HG02852 (cell line): Measurements from ENCODE around the gene KIF27.
A peak's percentile ranks its signal among the peaks of the same experiment; 100 is the strongest.
"Not testable (repeated sequence)": the region's sequence is repeated elsewhere in the genome, so short reads cannot be mapped to it uniquely, and the experiment has no call there.

ENCODE experiments used
- ATAC-seq: cut with Tn5 transposase; IDR thresholded peaks from one replicate; pipeline ENCODE4 v1.9.1; 2021; ENCODE audit warnings: mild to moderate bottlenecking, moderate library complexity; ENCODE audit not compliant: unreplicated experiment

KIF27 gene

DNA sequence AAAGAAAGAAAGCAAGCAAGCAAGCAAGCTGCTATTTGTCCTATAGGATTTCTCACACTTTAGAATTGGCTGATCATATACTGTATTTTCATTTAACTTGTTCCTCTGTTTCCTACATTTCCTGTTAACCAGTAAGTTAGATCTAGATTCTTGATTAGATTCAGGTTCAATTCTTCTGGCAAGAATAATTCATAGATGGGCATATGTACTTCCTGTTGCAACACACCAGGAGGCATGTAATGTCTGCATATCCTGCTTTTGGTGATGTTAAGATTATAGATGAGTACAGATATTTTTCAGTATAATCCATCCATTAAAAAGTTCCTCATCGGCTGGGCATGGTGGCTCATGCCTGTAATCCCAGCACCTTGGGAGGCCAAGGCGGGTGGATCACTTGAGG, 10.8 kb upstream of the KIF27 start:
- no peak for ATAC-seq

DNA sequence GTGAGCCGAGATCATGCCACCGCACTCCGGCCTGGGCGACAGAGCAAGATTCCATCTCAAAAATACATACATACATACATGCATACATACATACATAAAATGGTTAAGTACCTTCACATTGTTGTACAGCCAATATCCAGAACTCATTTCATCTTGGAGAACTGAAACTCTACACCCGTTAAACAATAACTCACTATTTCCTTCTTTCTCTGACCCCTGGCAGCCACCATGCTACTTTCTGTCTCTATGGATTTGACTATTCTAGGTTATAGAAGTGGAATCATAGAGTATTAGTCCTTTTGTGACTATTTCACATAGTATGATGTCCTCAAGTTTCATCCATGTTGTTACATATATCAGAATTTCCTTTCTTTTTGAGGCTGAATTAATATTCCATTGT, 9.6 kb upstream of the KIF27 start:
- ATAC-seq = no peak

DNA sequence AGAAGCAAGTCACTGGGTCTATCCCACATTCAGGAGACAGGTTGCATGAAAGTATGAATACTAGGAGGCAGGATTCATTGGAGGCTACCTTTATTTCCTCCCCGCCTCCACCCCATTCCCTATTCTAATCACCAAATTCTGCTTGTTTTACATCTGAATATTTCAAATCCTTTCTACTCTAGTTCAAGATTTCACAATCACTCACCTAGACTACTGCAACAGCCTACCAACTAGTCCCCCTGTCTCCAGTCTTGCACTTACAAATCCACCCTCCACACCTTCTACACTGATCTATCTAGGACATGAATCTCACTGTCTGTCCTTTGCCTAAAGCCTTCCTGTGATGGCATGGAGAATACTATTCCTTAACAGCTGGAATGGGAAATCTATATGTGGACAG, 6.4 kb upstream of the KIF27 start:
- ATAC-seq = no peak

DNA sequence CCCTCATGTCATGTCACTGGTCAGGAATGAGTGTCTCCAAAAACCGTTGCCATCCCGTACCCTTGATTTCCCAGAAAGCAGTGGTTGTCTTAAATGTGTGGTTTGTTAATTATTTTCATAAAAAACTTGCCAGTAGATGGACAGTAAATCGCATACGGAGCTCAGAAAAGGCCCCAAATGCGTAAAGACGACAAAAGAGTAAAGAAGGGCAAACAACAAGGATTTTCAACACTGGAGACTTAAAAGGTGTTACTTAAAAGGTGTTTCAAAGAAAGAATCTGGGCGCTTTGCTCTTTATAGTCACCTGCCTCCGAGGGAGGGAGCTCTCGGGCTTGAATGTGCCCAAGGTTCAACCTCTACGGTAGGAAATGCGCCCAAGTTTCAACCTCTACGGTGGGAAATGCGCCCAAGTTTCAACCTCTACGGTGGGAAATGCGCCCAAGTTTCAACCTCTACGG, 734 bp downstream of the KIF27 start:
- ATAC-seq = peak; percentile 34

DNA sequence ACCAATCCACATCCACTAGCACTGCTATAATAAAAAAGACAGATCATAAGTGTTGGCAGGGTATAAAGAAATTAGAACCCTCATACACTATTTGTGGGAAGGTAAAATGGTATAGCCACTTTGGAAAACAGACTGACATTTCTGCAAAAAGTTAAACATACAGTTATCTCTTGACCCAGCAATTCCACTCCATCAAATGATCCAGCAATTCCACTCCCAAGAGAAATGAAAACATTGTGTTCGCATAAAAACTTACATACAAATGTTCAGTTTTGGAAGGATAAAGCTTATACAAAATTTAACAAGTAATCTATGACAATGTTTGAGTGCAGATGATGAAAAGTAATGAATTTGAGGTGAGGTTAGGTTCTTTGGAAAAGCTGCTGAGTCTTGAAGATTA, 2.1 kb downstream of the KIF27 start:
- no peak for ATAC-seq

DNA sequence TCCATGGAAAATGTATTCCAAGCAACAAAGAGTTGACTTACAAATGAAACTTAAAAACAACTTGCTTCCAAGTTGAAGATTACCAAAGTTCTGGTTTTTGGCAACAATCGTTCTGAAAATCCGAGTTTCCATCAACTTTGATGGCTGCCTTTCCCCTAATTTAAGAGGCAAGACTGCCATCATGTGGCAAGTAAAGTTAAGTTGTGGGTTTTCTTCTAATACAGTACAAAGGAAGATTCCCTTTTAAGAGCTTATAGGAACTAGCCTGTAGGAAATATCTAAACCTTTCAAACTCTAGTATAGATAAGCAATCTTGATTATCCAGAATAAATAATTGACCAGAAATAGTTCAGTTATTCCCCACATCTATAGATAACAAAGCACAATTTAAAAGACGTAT, 9.0 kb downstream of the KIF27 start:
- peak; percentile 56 for ATAC-seq

DNA sequence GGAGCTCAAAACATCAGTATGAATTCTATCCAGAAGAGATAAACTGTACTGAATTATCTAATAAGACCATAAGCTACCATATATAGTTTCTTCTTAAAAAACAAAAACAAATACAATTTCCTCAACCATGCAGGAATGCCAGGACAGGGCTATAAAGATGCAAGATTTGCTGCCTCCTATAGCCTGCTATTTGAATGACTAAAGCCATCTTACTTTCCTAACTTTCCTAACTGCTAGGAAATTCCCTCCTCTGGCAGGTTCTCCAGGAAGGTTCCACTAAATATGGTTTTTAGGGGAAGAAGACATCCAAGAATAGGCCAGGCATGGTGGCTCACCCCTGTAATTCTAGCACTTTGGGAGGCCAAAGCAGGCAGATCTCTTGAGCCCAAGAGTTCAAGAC, 15.1 kb downstream of the KIF27 start:
- no peak for ATAC-seq

DNA sequence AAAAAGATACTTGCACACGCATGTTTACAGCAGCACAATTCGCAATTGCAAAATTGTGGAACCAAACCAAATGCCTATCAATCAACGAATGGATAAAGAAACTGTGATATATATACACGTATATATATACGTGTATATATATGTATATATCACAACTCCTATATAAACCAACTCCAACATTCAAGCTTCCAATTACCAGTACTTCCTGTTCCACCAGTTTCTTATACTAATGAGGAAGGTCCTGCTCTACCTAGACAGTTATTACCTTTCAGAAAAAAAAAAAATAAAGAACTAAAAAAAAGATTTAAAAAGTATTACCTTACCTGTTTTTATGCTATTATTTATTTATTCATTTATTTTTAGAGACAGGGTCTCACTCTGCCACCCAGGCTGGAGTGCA, 20.6 kb downstream of the KIF27 start:
- ATAC-seq = not testable (repeated sequence)

DNA sequence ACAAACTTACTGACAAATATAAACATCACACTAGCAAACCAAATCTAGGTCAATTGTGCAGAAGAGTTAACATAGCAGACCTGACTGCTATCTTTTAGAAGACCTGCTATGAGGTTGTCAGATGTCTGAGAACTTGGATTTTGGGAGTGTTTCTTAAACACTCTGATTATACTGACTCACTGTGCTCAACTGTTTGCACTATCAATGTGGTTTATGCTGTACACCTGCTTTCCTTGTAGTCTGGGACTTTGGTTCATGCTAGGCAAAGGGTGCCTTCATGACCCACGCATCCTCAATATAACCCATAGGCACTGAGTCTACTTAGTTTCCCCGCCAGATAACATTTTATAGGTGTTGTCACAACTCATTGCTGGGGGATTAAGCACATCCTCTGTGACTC, 26.9 kb downstream of the KIF27 start:
- ATAC-seq = not testable (repeated sequence)

DNA sequence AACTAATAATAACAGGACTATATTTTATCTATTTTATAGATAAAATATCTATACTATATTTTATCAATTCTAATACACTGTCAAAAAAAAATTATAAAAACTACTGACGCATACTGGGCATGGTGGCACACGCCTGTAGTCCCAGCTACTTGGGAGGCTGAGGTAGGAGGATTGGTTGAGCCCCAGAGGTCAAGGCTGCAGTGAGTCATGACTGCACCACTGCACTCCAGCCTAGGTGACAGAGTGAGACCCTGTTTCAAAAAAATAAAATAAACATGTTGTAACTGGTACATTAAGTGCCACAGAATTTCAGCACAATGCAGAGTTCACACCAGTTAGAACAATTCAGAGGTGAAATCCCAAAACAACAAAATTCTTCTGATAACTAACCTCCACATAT, 34.7 kb downstream of the KIF27 start:
- ATAC-seq = not testable (repeated sequence)

DNA sequence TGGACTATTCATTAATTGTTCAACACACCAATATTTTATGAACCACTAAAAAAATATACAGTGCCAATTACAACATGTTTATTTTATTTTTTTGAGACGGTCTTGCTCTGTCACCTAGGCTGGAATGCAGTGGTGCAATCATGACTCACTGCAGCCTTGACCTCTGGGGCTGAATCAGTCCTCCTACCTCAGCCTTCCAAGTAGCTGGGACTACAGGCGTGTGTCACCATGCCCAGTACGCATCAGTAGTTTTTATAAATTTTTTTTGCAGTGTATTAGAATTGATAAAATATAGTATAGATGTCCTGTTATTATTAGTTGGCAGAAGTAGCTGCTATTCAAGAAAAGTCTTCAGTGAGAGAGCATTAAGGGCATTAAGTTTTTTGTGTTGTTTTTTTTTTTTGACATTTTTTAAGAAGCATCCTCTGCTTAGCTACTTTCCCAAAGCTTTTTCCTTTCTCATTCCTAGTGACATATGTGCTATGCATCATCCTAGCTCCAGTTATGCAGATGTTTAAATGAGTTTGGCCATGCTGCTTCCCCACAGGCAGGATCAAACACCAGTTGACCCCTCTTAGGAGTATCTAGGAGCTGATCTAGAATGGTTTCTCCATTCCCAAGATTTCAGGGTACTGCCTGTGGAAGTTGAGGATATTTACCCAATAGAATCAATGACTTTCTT, 35.5 kb downstream of the KIF27 start:
- ATAC-seq = not testable (repeated sequence)

DNA sequence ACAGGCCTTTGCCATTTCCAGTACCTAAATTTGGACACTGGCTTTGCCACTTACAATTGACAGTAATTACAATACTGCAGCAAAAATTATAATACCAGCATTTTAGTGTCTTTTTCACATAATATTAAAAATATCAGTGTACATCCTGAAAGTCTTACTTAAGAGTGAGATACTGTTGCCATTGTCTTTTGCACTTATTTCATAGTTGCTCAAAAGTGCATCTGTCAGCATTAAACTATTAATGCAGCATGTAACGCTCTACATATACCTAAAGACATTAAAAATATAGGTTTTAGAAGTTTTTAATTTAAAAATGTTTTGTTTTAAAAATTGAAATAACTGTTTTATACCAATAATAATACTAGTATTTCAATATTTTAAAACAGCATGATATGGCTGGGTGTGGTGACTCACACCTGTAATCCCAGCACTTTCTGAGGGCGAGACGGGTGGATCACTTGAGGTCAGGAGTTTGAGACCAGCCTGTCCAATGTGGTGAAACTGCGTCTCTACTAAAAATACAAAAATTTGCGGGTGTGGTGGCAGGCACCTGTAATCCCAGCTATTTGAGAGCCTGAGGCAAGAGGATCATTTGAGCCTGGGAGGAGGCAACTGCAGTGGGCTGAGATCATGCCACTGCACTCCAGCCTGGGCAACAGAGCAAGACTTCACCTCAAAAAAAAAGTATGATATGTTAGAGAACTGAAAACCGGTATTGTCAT, 39.4 kb downstream of the KIF27 start:
- not testable (repeated sequence) for ATAC-seq

DNA sequence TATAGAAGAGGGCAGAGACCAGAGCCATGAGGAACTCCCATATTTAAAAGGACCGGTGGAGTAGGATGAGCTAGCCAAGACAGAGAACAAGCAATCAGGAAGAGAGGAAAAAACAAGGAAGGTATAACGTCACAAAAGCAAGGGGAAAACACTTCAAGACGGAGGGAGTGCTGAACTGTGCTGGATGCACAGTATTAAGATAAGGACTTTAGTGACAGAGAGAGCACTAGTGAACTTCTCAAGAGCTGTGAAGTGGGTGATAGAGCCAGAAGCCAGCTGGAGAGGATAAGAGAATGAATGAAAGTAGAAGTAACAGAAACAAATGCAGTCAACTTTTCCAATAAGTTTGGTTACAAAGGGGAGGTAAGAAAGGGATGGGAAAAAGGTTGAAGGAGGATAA, 45.7 kb downstream of the KIF27 start:
- not testable (repeated sequence) for ATAC-seq

DNA sequence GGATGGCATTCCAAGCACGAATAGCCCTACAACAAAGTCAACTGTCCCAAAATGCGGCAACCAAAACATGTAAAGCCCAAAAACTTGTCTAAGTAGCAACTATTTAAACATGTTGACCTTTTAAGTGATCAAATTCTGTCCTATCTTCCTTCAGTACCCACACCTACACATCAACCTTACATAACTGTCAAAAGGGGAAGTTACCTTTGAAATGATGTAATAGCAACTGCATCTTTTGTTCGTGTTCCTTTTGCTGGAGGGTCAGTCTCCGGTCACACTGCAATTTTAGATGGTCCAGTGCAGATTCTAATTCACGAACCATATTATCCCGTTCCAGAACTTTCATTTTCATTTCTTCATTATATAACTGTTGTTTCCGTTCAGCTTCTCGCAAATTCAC, 71.3 kb downstream of the KIF27 start:
- peak; percentile 56 for ATAC-seq

DNA sequence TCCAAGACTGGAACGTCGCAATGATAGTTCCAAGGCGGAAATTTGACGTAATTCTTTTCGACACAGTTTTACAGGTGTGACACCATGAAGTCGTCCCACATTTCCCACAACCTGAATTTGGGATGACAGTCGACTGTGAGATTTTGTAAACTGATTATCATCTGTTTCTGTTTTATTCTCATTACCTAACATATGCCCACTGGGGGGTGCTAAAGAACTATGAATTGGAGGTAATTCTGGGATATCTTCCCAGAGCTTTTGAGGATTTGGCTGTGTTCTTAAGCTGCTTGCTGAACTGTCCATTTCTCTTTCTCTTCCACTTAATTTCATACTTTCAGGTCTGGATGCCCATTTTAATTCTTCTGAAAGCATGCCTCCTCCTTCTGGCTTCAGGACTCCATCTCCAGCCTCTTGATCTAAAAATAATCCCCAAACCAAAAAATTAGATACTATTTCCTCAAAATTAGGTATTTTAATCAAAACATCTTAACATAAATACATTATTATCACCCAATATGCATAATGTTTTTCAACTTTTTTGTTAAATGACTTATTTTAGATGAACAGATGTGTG, 84.1 kb downstream of the KIF27 start:
- ATAC-seq = not testable (repeated sequence)

DNA sequence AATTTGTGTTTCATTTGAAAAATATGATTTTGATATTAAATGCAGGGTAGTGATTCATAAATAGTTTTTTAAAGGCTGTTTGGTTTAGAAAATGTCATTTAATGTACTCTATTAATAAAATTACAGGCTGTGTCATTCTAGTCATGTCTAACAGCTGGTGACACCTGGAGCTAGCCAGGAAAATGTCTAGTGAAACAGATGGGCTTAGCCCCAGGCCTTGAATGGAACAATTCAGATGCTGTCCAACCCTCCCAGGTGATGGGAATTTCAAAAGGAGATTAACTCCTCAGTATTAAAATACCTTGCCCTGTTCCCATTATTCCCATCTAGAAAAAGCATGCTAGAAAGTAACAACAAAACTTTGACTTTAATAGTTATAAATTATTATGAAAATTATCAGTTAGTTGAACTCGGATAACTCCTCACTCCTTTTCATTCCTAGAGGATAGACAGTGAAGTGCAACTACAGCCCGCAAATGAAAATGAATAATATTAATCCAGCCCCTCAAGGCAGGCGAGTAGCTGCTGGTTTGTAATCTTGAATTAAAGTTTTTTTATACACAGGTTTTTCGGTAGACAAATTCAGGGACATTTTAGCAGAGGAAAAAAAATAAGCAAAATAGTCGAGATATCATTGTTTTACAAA, 90.7 kb downstream of the KIF27 start:
- not testable (repeated sequence) for ATAC-seq

DNA sequence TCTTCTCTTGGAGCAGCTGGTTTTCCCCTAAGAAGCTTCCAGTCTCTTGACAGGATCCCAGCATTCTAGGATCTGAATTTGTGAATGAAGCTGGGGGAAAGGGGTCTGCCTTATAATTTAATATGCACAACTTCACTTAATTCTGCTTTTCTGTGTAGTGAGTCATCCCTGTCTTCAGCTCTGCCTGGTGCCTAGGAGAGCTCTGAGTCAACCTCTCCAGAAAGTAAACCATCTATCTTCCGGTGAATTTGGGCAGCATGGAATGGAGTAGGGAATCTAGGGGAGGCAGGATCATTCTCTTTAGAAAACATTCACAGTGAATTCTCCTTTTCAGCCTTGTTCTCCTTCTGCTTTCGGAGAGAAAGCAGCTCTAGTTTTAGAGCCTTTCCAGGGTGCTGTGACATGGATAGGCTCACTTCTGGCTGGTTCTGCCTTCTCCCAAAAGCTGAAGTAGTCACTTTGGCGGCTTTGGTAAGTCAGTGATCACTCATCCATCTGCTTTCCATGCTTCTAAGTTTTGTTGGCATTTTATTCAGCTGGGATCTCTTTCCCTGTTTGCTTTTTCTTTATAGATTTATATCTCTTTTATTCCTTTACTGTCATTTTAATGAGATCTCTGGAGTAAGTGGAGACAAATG, 96.1 kb downstream of the KIF27 start:
- not testable (repeated sequence) for ATAC-seq

DNA sequence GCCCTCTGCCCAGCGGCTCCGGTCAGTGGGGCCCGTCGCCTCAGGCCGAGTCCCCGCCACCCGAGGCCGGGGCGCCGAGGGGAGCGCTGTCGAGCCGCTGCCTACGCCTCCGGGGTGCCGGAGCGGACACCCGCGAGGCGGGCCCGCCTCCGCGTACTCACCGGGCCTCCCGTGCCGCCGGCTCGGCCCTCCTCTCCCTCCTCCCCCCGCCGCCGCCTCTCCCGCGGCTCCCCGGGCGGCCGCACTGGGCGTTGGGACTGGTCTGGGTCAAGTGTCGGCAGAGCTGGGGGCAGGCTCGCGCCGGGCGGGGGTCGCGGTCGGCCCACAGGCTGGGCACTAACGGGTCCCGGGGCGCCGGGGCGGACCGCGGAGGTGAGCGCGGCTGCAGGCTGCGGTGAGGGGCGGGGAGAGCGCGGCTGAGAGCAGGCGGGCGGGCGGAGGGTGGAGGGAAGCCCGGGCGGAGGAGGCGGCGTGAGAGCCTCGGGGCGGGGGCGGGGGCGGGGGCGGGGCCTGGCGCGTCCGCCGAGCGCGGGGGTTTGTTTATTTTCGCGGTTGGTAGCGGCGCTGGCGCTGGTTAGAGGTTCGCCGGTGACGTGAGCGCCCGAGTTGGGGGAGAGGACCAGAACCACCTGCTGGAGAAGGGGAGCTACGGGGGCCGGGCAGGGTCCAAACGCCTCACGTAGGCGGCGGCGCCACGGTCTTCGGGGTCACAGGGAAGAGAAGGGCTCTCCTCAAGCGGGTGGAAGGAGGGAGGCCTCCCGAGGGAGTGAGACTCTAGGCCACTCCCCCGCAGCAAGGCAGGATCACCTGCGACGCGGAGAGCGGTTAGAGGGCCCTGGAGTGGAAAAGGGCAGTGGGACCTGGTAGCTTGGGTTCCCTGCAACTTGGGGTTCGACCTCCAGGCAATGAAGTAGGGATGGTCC, 103.6 kb downstream of the KIF27 start, which contains the start of gene GKAP1:
TSS of gene GKAP1 (minus strand) at position 414 of the 923 bp plus-strand sequence. CDS start 11,252 bp downstream, outside the sequence.
- peak; percentile 85 for ATAC-seq

DNA sequence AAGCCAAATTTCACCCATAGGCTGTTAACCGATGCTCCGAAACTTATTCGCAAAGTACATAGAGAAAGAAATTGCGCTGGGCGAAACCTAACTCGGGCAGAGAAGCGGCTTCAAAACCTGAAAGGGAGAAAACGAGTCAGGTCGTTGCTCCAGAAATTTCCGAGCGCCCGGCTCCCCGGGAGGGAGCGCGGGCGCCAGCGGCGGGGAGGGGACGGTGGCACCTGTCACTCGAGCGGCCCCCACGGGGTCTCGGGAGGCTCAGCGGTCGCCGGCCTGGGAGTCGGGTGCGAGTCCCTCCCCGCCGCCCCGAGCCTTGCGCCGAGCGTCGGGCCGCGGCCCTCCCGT, 104.2 kb downstream of the KIF27 start:
- not testable (repeated sequence) for ATAC-seq

DNA sequence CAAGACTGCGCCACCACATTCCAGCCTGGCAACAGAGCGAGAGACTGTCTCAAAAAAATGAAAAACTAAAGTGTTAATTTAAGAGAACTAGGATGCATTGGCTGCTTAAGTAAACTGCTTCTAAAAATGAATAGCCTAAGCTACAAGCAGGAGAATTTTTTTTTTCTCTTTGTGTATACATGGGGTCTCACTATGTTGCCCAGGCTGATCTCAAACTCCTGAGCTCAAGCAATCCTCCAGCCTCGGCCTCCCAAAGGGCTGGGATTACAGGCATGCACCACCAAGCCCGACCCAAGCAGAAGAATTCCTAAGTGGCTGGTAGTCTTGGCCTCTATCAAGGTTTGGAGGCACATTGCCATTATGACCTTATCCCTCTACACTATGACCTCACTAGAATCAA, 106.1 kb downstream of the KIF27 start:
- ATAC-seq = not testable (repeated sequence)
